Stimulated activated CD8-positive, alpha-beta memory T cell treated with anti-CD3 and anti-CD28 coated beads, Interleukin-2, amount 100 ng/mL, for 1 hour (primary cell): ENCODE measurements around the gene GRN.
"Not testable (repeated sequence)": the region's sequence is repeated elsewhere in the genome, so short reads cannot be mapped to it uniquely, and the experiment has no call there.

Experiments
- DNase-seq, 2 donors: peaks; one replicate each; pipeline ENCODE4 v3.0.0-alpha.2; 2020; ENCODE audit warnings: low read depth in 2 of 2

The GRN gene

GRCh38 chr17:44382917-44383316 is 37.8 kb downstream of the GRN start:
- no peak for DNase-seq

GRCh38 chr17:44383363-44383762 is 38.3 kb downstream of the GRN start:
- DNase-seq, result no peak

- no peak for DNase-seq
These were observed 38.8 kb downstream of the GRN start for GRCh38 chr17:44383861-44384260.

- no peak for DNase-seq
These were observed 39.2 kb downstream of the GRN start for GRCh38 chr17:44384281-44384822.

- no peak for DNase-seq
These were observed 39.8 kb downstream of the GRN start for GRCh38 chr17:44384823-44385286.

GRCh38 chr17:44385287-44386181 is 40.4 kb downstream of the GRN start:
- DNase-seq, result peak; percentile 62 to 72

GRCh38 chr17:44386182-44386525 is 41.1 kb downstream of the GRN start:
- no peak for DNase-seq

GRCh38 chr17:44387804-44388203 is 42.7 kb downstream of the GRN start:
- no peak for DNase-seq

GRCh38 chr17:44389281-44389680 is 44.2 kb downstream of the GRN start, which contains the start of gene ITGA2B:
Gene ITGA2B, minus strand, starts transcription at chr17:44389649. Its CDS starts 176 bp downstream, at chr17:44389473.
- no peak for DNase-seq

GRCh38 chr17:44389723-44390202 is 44.7 kb downstream of the GRN start:
- no peak for DNase-seq

- DNase-seq, result no peak
These were observed 45.3 kb downstream of the GRN start for GRCh38 chr17:44390250-44390870.

GRCh38 chr17:44394112-44394511 is 49.0 kb downstream of the GRN start:
- not testable (repeated sequence) for DNase-seq

- no peak for DNase-seq
These were observed 49.7 kb downstream of the GRN start for GRCh38 chr17:44394833-44395232.

- DNase-seq, result no peak
These were observed 51.8 kb downstream of the GRN start for GRCh38 chr17:44396946-44397345.

GRCh38 chr17:44397479-44398440 is 52.7 kb downstream of the GRN start:
- DNase-seq, result no peak

- DNase-seq, result no peak
These were observed 53.9 kb downstream of the GRN start for GRCh38 chr17:44398692-44399691.

GRCh38 chr17:44400226-44400847 is 55.2 kb downstream of the GRN start:
- no peak for DNase-seq
